Astrocyte of the spinal cord (primary cell): ENCODE results near the gene RNF31.
A peak's percentile ranks its signal among the peaks of the same experiment; 100 is the strongest.

Source experiments
- DNase-seq: peaks from one replicate; pipeline ENCODE4 v3.0.0; 2011; ENCODE audit warnings: low read depth, low spot score
- H3K4me3 ChIP-seq: 2 replicates; pipeline ENCODE4 v1.5.1; 2011; ENCODE audit warnings: low read depth, mild to moderate bottlenecking, low read length, moderate library complexity
- in situ Hi-C: cut with HindIII; loops from 2 replicates; pipeline ENCODE4 v1.10.0; 2017; ENCODE audit warnings: low sequenced_read_pairs
- TF ChIP-seq, protein P1 (sequence below): IDR thresholded peaks from 2 replicates; pipeline ENCODE4 v1.5.1; 2012; ENCODE audit warnings: low read depth, mild to moderate bottlenecking, low read length, inconsistent platforms

RNF31 gene

DNA sequence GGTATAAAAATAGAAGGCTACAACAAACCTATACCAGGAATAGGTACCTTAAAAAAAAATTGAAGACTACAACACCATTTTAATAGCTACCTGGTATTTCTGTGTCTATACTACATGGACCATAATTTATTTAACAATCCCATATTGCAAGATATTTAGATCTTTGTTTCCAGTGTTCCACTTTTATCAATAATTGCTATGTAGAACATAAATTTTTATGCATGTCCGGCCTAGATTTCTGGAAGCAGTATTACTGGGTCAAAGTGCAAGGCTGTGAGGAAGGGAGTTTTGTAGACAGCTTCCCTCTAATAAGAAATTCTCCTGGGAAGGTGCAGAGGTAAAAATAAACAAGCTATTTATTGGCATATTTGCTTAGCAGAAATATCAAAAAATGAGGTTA is 36.8 kb upstream of the RNF31 start:
- TF ChIP-seq, protein P1, sequence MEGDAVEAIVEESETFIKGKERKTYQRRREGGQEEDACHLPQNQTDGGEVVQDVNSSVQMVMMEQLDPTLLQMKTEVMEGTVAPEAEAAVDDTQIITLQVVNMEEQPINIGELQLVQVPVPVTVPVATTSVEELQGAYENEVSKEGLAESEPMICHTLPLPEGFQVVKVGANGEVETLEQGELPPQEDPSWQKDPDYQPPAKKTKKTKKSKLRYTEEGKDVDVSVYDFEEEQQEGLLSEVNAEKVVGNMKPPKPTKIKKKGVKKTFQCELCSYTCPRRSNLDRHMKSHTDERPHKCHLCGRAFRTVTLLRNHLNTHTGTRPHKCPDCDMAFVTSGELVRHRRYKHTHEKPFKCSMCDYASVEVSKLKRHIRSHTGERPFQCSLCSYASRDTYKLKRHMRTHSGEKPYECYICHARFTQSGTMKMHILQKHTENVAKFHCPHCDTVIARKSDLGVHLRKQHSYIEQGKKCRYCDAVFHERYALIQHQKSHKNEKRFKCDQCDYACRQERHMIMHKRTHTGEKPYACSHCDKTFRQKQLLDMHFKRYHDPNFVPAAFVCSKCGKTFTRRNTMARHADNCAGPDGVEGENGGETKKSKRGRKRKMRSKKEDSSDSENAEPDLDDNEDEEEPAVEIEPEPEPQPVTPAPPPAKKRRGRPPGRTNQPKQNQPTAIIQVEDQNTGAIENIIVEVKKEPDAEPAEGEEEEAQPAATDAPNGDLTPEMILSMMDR = no peak
- H3K4me3 ChIP-seq = no peak overlapping the region
- DNase-seq = no peak
- in situ Hi-C loops = no loop called here

DNA sequence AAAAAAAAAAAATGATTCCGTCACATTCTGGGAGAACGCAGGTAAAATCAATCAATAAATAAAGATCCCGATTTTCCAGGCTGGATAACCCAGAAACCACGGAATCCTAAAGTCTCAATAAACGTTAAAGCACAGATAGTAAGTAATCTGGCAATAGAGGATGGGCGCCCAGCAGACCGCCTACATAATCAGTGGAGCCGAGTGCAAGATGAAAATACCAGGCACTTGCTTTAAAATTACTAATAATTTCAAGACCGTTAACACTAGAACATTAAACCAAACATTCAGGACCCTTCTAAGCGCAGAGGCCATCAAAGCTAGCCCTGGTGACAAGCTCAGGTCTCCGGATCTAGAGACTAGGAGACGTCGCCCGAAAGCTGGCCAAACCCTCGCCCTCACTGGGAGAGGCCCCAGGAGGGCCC is 33.9 kb upstream of the RNF31 start:
- H3K4me3 ChIP-seq = peak overlapping the region; percentile 76
- in situ Hi-C loops = no loop called here
- no peak for DNase-seq
- TF ChIP-seq, protein P1 = no peak

GRCh38 chr14:24113801-24114531 is 33.3 kb upstream of the RNF31 start:
- in situ Hi-C loops = no loop called here
- TF ChIP-seq, protein P1 = no peak
- H3K4me3 ChIP-seq = peak overlapping the region; percentile 76
- peak; percentile 90 for DNase-seq

GRCh38 chr14:24114532-24115421 is 32.5 kb upstream of the RNF31 start, which contains the start of the genes DCAF11 and NRL:
DCAF11 (plus strand) TSS chr14:24114777; CDS start chr14:24115595, 818 bp downstream.
NRL (minus strand) TSS chr14:24114949; CDS start chr14:24082848, 32,101 bp downstream.
- TF ChIP-seq, protein P1 = no peak
- DNase-seq = peak; percentile 100
- in situ Hi-C loops = no loop called here
- H3K4me3 ChIP-seq = peak within 1 kb of the TSS; percentile 76

GRCh38 chr14:24115422-24116127 is 31.7 kb upstream of the RNF31 start:
- peak overlapping the region; percentile 76 for H3K4me3 ChIP-seq
- TF ChIP-seq, protein P1 = no peak
- in situ Hi-C loops = no loop called here
- DNase-seq = no peak
